Caco-2 (cell line): ENCODE results near the gene CAPN2. TPM values are rescaled to one million over a fixed set of nuclear protein-coding genes. Genes with fewer than 3 reads are reported as not detected.

Experiments
- BruUV-seq: library from RNA; stranded (reverse); fragments of 400-500 nt; replicated peaks from 2 replicates; lab custom pipeline; 2021; lab: Mats Ljungman, UMichigan
- CTCF ChIA-PET: fragments of 300-600 bp; sonication (Branson Sonifier 250); formaldehyde crosslinking; loops from one replicate; lab custom pipeline; 2022; ENCODE audit warnings: antibody characterized with exemption; lab: Charles Lee
- POLR2A ChIA-PET: fragments of 300-600 bp; sonication (Branson Sonifier 250); formaldehyde crosslinking; loops from one replicate; lab custom pipeline; 2022; ENCODE audit warnings: antibody characterized with exemption; lab: Charles Lee
- DNase-seq, 2 experiments: peaks; one replicate each; pipeline versions ENCODE4 v3.0.0 to v3.0.0-alpha.2; 2020 to 2022
- H3K27me3 ChIP-seq: replicated peaks from 2 replicates; pipeline ENCODE4 v1.6.0; 2011; ENCODE audit warnings: low read length; ENCODE audit not compliant: control insufficient read depth, insufficient read depth
- H3K36me3 ChIP-seq: 2 replicates; pipeline ENCODE4 v1.5.1; 2011; ENCODE audit warnings: low read length; ENCODE audit not compliant: control insufficient read depth, insufficient read depth
- H3K4me1 ChIP-seq: fragments of 250-450 bp; sonication (Bioruptor Pico); 2 replicates; pipeline ENCODE4 v1.5.1; 2020; ENCODE audit warnings: mild to moderate bottlenecking
- H3K4me3 ChIP-seq: 2 replicates; pipeline ENCODE4 v1.5.1; 2011; ENCODE audit warnings: low read depth, mild to moderate bottlenecking, control low read depth, low read length
- H3K9me3 ChIP-seq: fragments of 250-450 bp; sonication (Bioruptor Pico); 2 replicates; pipeline ENCODE4 v1.5.1; 2020; ENCODE audit warnings: mild to moderate bottlenecking, moderate library complexity
- H3K27ac Mint-ChIP-seq: one replicate; pipeline ENCODE4 v1.8.0; 2022; ENCODE audit warnings: mixed read lengths; ENCODE audit not compliant: unreplicated experiment
- H3K27me3 Mint-ChIP-seq: one replicate; pipeline ENCODE4 v1.8.0; 2022; ENCODE audit warnings: mixed read lengths; ENCODE audit not compliant: insufficient read depth, unreplicated experiment
- H3K36me3 Mint-ChIP-seq: one replicate; pipeline ENCODE4 v1.8.0; 2022; ENCODE audit warnings: mild to moderate bottlenecking, mixed read lengths; ENCODE audit not compliant: insufficient read depth, unreplicated experiment
- H3K4me1 Mint-ChIP-seq: one replicate; pipeline ENCODE4 v1.8.0; 2022; ENCODE audit warnings: low read depth, mixed read lengths; ENCODE audit not compliant: unreplicated experiment
- H3K4me3 Mint-ChIP-seq: one replicate; pipeline ENCODE4 v1.8.0; 2022; ENCODE audit warnings: mild to moderate bottlenecking, moderate library complexity, mixed read lengths; ENCODE audit not compliant: unreplicated experiment
- H3K9me3 Mint-ChIP-seq: one replicate; pipeline ENCODE4 v1.8.0; 2022; ENCODE audit warnings: mixed read lengths; ENCODE audit not compliant: unreplicated experiment
- intact Hi-C: fragments of 100-400 bp; cut with micrococcal nuclease; formaldehyde crosslinking; loops from one replicate; pipeline ENCODE4 v1.10.0; 2022; ENCODE audit not compliant: unreplicated experiment
- total RNA-seq: library from RNA; stranded (reverse); gene quantifications from 2 replicates; pipeline ENCODE4 v1.2.3, GENCODE V29; 2022
- TF ChIP-seq, protein P1 (sequence below), 2 experiments: fragments of 200-600 bp in 1 of 2; IDR thresholded peaks; 1 replicate in 1 of 2; 2 replicates in 1 of 2; pipeline versions ENCODE4 v1.5.1 to v1.8.0; 2011 to 2022; ENCODE audit warnings: antibody characterized with exemption in 1 of 2, control low read depth in 1 of 2, inconsistent platforms in 1 of 2, low read depth in 1 of 2, low read length in 1 of 2, mild to moderate bottlenecking in 1 of 2, moderate library complexity in 1 of 2; ENCODE audit not compliant: insufficient read depth in 1 of 2, severe bottlenecking in 1 of 2, unreplicated experiment in 1 of 2

Gene CAPN2
- total RNA-seq, 1 experiment from 2014 or later, result 157 TPM

DNA sequence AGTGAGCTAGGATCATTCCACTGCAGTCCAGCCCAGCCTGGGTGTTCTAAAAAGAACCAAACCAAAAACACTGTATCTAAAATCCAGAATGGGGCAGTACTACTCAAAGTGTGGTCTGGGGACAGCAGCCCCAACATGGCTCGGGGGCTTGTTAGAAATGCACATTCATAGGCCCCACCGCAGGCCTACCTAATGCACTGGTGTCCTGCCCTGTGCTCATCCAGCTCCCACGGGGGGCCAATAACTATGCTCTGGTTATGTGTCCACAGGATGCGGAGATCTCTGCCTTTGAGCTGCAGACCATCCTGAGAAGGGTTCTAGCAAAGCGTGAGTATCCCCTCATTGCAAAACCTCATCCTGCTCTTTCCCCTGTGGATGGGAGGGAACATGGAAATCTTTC is 51.5 kb downstream of the CAPN2 start:
- ChIA-PET CTCF (no interaction called here), POLR2A (no interaction called here)
- Mint-ChIP-seq H3K4me3 (no peak overlapping the region), H3K27ac (peak overlapping the region; percentile 85), H3K36me3 (peaks cover 80% of the 10 kb centered on the region), H3K27me3 (no peaks in the 10 kb centered on the region), H3K4me1 (peaks cover 44% of the 10 kb centered on the region), H3K9me3 (no peaks in the 10 kb centered on the region)
- Histone ChIP-seq H3K4me1 (peaks cover 75% of the 10 kb centered on the region), H3K4me3 (no peak overlapping the region), H3K36me3 (peaks cover 2% of the 10 kb centered on the region; the same call in 1 of the 2 replicates), H3K9me3 (no peaks in the 10 kb centered on the region), H3K27me3 (no peaks in the 10 kb centered on the region)
- no TSS peak for BruUV-seq
- TF ChIP-seq, protein P1, sequence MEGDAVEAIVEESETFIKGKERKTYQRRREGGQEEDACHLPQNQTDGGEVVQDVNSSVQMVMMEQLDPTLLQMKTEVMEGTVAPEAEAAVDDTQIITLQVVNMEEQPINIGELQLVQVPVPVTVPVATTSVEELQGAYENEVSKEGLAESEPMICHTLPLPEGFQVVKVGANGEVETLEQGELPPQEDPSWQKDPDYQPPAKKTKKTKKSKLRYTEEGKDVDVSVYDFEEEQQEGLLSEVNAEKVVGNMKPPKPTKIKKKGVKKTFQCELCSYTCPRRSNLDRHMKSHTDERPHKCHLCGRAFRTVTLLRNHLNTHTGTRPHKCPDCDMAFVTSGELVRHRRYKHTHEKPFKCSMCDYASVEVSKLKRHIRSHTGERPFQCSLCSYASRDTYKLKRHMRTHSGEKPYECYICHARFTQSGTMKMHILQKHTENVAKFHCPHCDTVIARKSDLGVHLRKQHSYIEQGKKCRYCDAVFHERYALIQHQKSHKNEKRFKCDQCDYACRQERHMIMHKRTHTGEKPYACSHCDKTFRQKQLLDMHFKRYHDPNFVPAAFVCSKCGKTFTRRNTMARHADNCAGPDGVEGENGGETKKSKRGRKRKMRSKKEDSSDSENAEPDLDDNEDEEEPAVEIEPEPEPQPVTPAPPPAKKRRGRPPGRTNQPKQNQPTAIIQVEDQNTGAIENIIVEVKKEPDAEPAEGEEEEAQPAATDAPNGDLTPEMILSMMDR (IDR thresholded peaks at IDR 0.05; ENCODE audit: insufficient read depth in 1 of 2, low read depth in 1 of 2, low read length in 1 of 2, severe bottlenecking in 1 of 2, unreplicated experiment in 1 of 2), result no peak
- intact Hi-C loops, result no loop called here
- DNase-seq, result no peak

DNA sequence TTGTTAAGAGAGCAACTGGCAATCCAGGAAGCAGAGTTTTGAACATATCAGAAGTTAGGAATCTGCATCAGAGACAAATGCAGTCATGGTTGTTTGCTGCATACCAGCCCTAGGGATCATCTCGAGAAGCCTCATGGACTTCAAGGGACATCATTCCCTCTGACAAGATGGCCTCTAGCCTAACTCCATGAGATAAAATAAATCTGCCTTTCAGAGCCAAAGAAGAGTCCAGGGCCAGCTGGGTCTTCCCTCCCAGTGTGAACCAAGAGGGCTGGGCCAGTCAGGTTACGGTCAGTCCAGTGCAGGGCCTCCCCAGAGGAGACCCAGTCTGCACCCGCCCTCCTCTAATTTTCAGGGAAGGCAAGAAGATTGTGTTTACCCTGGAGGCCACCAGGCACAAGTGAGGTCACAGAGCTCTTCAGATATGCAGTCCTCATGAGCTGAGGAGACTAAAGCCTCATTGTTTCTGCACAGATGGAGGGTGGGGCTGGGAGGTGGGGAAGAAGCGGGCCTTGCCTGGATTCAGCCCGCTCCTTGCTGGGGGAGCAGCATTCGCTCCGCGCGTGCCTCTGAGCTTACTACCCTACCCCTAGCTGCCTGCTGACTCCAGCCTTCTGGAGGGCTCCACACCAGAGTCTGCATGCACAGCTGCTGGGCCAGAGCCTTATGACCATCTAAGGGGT is 52.8 kb downstream of the CAPN2 start:
- Mint-ChIP-seq H3K4me1 (peaks cover 40% of the 10 kb centered on the region), H3K27me3 (no peaks in the 10 kb centered on the region), H3K36me3 (peaks cover 80% of the 10 kb centered on the region), H3K27ac (peak overlapping the region; percentile 85), H3K4me3 (peak overlapping the region; percentile 11), H3K9me3 (no peaks in the 10 kb centered on the region)
- no peaks in the 10 kb centered on the region for H3K9me3 ChIP-seq
- H3K36me3 ChIP-seq, result peaks cover 7% of the 10 kb centered on the region
- H3K27me3 ChIP-seq, result no peaks in the 10 kb centered on the region
- no TSS peak for BruUV-seq
- intact Hi-C loops, result no loop called here
- CTCF ChIA-PET, result interaction anchor here (0.7 to 1.4 kb wide), 7 partner anchors 15 to 67 kb away, joined by 3 to 4 read pairs (median 3); no protein-coding TSS in a partner anchor
- POLR2A ChIA-PET, result interaction anchor here (0.5 to 0.9 kb wide), 2 partner anchors 12 to 55 kb away, joined by 3 read pairs; no protein-coding TSS in a partner anchor
- peaks cover 67% of the 10 kb centered on the region for H3K4me1 ChIP-seq
- H3K4me3 ChIP-seq, result no peak overlapping the region
- TF ChIP-seq, protein P1 (IDR thresholded peaks at IDR 0.05; ENCODE audit: insufficient read depth in 1 of 2, low read depth in 1 of 2, low read length in 1 of 2, severe bottlenecking in 1 of 2, unreplicated experiment in 1 of 2), result no peak
- DNase-seq, result peak; percentile 76 to 91

DNA sequence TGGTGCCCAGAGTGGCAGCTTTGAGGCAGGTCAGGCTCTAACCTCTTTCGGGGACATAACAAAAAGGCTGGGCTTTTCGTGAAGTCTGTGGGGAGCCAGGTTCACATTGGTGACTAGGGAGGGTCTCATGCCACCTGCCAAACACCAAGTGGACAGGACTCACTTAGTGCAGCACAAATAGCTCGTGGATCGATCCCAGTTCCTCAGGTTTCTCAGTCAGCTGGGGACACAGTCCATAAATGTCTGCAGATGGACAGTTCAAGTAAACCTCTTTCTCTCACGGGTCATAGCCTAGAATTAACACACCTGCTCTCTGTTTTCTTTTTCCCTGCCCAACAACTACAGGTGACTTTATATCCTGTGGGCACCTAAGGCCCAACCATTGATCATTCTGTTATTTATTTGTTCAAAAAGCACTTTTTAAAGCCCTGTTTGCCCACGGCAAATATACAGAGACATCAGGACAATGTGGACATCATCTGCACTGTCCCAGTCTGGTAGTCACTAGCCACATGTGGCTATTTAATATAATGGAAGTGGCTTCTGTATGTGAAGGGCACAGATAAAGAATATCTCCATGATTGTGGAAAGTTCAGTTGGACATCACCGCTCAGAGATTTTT is 53.5 kb downstream of the CAPN2 start:
- Histone ChIP-seq H3K4me3 (no peak overlapping the region), H3K36me3 (peaks cover 7% of the 10 kb centered on the region), H3K27me3 (no peaks in the 10 kb centered on the region), H3K4me1 (peaks cover 64% of the 10 kb centered on the region), H3K9me3 (no peaks in the 10 kb centered on the region)
- intact Hi-C loops, result no loop called here
- ChIA-PET POLR2A (interaction anchor here (0.5 to 0.9 kb wide), 2 partner anchors 11 to 56 kb away, joined by 3 read pairs; no protein-coding TSS in a partner anchor), CTCF (interaction anchor here (0.7 to 1.4 kb wide), 6 partner anchors 16 to 67 kb away, joined by 3 to 4 read pairs (median 3); no protein-coding TSS in a partner anchor)
- no TSS peak for BruUV-seq
- H3K27me3 Mint-ChIP-seq, result no peaks in the 10 kb centered on the region
- no peak for DNase-seq
- no peaks in the 10 kb centered on the region for H3K9me3 Mint-ChIP-seq
- H3K4me3 Mint-ChIP-seq, result no peak overlapping the region
- TF ChIP-seq, protein P1 (IDR thresholded peaks at IDR 0.05; ENCODE audit: insufficient read depth in 1 of 2, low read depth in 1 of 2, low read length in 1 of 2, severe bottlenecking in 1 of 2, unreplicated experiment in 1 of 2), result no peak
- H3K4me1 Mint-ChIP-seq, result peaks cover 38% of the 10 kb centered on the region
- peak overlapping the region; percentile 85 for H3K27ac Mint-ChIP-seq
- H3K36me3 Mint-ChIP-seq, result peaks cover 84% of the 10 kb centered on the region
